Stimulated activated CD8-positive, alpha-beta memory T cell treated with anti-CD3 and anti-CD28 coated beads, Interleukin-15, amount 100 ng/mL, for 48 hours (primary cell): ENCODE measurements around the gene A1CF.

Experiments used
- DNase-seq, 2 donors: peaks; one replicate each; pipeline ENCODE4 v3.0.0-alpha.2; 2020; ENCODE audit warnings: low read depth in 2 of 2

Gene A1CF

GRCh38 chr10:50861370-50861769 lies 24.1 kb downstream of the A1CF start:
- no peak for DNase-seq

- DNase-seq, result no peak
These were observed 27.8 kb downstream of the A1CF start for GRCh38 chr10:50857579-50857978.

GRCh38 chr10:50855461-50855860 lies 30.0 kb downstream of the A1CF start:
- no peak for DNase-seq

DNA sequence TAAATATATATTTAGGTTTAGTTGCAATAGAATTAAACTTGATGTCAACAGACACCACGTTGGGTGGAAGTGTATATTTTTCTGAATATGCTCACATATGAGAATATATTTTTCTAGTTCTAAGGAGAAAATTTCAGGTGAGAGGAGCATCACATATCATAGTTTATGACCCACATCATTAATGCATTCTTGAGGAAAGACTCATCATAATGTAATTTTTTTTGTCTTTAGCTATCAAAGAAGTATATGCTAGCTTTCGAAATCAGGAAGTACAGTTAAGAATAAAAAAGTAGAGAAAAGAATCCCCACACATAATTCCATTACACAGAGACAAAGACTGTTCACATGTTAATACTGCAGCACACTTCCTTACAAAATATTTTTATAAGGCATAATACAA lies 30.4 kb downstream of the A1CF start:
- no peak for DNase-seq

DNA sequence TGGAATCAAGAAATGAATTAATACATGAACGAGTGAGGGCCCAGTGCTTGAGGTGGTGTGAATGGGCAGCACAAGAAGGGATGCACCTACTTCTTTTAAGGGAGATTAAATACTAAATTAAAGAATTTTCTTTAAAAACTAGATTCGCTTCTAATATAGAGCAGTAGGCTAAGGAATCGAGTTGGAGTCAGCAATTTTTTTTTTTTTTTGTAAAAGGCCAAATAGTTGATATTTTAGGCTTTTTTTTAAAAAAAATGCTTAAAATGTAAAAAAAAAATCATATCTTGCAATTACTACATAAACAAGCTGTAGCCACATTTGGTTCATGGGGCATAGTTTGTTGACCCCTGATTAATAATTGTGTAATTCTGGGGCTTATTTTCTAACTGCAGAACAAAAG lies 31.9 kb downstream of the A1CF start:
- DNase-seq, result no peak

- no peak for DNase-seq
These were observed 33.3 kb downstream of the A1CF start for GRCh38 chr10:50851884-50852671.

DNA sequence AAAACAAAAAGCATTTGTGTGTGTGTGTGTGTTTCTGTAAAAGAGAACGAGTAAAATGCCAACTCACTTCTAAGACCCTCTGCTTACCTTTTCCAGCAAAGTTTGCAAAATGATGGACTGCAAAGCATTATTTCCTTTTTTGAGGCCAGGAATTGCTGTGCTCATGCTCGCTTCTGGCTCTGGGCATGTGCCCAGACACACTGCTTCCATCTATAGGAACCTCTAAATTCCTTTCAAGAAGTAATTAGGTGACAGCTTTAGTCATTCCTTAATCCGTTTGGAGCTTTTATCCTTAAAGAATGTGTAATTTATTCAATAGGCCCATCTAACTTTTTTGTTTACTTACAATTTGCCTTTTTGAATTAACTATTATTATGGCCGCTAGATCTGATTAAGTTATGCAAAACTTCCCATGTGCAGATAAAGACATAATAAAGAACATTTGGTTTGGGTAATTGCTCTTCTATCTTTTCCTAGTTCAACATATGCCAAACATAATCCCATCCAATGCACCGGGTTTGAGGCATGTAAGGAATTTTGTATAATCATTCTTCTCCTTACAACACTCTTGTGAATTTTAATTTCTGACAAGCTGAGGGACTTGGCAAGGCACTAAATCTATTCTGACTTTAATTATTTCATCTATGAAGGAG lies 34.7 kb downstream of the A1CF start:
- DNase-seq, result no peak

GRCh38 chr10:50846753-50847152 lies 38.7 kb downstream of the A1CF start:
- DNase-seq, result no peak

- no peak for DNase-seq
These were observed 48.3 kb downstream of the A1CF start for GRCh38 chr10:50837095-50837494.

- no peak for DNase-seq
These were observed 53.2 kb downstream of the A1CF start for GRCh38 chr10:50832171-50832751.

DNA sequence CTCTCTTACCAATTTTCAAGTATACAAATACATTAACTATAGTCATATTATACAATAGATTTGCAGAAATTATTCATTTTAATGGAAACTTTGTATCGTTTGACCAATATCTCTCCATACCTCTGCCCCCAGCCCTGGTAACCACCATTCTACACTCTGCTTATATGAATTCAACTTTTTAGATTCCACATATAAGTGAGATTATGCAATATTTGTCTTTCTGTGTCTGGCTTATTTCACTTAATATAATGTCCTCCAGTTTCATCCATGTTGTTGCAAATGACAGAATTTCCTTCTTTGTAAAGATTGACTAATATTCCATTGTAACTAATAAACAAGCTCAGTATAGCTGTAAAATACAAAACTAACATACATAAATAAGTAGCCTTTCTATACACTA lies 55.4 kb downstream of the A1CF start:
- DNase-seq, result no peak

DNA sequence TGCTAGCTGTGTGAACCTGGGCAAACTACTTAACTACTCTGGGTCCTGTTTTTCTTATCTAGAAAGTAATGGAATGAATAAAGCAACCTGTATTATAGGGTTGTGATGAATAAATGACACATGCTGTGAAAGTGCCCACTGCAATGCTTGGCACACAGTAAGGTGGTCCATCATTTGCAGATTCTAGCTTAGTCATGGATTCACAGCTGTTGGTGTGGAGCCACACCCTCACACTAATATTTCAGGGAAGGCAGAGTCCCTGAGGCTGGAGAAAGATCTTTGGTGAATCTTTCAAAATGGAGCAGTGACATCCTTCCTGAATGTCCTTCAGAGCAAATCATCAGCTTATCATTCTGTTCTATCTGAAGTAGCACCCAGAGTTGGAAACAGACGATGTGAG lies 60.6 kb downstream of the A1CF start:
- no peak for DNase-seq

DNA sequence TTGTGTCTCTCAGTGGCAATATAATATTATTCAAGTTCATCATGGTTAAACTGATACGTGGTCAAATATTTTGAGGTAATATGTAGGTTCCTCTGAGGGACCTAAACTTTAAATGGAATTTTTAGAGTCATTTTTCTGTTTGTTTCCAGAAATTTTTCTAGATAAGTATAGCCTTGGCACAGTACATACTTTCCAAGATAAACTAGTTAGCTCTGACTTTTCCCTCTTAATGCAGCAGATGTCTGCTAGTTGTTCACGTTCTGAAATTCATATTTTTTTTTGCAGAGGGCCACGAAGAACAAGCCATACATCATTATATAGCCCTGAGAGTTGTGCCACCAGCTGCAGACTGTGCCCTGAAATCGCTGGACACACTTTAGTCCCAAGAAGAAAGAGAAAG lies 61.6 kb downstream of the A1CF start:
- DNase-seq, result no peak

DNA sequence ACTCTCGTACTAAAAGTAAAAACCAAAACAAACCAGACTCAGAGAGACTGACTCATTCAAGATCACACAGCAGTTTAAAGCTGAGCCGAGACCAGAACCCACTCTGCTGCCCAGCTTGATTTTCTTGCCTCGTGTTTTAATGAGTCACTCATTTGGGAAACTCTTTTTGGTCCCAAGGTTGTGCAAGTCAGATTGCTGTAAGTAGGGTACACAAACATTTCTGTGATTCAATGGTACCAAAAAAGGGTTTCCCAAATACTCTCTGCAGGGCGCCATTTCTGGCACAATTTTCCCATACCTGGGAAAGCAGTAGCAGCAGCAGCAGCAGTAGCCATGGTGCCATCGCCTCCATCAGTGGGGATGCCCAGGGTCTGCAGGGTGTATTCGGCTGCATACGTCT lies 75.8 kb downstream of the A1CF start:
- no peak for DNase-seq

DNA sequence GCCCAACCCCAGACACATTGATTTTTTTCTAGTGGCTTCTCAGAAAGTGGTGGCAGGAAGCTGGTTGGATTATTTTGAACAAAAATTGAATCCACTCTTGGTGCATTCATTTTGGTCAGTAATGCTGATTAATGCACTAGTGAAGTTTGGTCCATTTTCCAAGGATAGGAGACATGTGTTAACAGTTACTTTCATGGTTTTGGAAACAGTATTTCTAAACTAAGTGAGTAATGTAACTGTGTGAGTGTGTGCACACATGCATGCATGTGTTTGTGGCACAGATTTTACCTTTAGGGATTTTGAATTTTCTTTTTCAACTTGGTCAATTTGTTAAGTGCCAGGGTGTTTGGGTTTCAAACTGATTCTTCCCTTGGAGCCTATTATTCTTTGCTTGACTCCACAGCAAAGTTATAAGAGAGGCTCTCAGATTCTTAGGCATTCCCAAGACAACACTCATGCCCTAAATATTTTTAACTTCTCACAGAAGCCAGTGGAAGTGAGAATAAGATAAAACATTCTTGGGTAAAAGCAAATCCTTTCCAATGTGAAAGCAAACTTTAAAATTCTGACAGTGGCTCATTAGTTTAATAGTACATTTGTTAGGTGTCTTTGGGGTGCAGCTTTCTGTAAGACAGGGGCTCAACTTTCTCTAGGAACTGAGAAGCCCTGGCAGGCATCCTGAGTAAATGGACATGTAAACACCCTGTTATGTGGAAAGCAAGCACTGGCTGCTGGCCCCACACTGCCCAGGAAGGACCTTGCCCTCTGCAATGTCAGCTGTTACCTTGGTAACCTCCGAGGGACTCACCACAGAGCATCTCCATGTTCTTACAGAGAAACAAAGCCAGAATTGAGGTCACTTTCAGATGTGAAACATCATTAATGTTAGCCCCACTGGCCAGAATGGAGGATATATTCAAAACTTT lies 77.3 kb downstream of the A1CF start:
- no peak for DNase-seq

GRCh38 chr10:50805981-50806622 lies 79.3 kb downstream of the A1CF start:
- DNase-seq, result no peak

DNA sequence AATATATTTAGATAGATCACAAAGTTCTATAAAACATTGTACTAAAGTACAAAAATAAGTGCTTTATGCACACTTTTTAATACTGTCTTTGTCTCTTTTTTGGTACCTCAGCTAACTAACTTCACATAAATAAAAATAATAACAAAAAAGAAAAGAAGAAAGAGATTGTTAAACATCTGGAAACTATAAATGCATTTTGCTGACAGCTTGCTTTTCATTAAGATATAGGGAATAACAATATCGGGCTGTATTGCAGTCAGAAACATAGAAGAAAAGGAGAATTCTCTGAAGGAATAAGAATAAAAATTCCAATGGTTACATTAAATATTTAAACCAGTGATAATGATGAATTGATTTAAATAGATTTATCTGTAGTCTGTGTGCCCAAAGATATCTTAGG lies 85.8 kb downstream of the A1CF start:
- no peak for DNase-seq

DNA sequence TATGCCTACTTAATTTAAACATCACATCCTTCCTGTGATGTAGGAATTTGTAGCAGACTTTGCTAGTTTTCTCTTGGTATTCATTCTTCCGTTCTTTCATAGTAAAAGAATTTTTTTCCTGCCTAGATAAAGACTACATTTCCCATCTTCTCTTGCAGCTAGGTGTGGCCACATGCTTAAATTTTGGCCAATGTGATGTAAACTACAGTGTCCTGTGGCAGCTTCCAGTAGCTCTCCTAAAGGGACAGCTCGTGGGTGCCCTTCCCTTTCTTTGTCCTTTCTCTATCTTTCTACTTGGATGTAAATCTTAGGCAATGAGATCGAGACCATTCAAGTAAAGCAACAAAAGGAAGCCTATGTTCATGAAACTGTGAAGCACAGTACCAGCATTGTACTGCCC lies 87.1 kb downstream of the A1CF start:
- DNase-seq, result no peak

DNA sequence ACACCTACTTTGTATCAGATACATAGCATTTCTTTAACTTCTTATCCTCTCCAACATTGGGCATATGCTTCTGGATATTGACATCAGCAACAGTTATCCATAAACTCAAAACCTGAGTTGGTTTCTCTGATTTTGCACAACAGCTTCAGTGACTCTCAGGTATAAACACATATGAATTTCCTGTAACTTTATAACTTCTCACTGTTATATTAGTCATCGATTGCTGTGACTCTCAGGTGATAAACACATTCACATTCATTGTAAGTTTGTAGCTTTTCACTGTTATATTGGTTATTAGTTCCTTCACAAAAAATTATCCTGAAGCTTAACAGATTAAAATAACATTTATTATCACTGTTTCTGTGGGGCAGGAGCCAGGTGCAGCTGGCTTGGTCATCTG lies 88.7 kb downstream of the A1CF start:
- DNase-seq, result no peak

DNA sequence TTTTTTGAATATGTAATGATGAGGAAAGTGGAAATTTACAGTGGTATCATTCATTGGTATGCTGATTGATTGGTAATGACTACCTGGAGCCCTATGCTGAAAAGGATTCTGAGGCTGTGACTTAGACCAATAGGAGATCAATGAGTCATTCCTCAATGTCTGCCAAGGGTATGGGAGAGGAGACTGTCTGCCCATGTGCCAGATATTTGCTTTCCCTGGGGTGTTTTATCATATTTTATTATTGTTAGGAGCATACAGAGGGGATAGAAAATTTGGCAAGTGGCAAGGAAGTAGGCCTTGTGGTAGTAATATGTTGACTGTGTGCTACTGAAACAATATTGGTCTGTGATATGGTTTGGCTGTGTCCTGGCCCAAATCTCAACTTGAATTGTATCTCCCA lies 90.9 kb downstream of the A1CF start:
- DNase-seq, result no peak
